ENCODE data around the gene LETM1. TPM values are rescaled to one million over a fixed set of nuclear protein-coding genes. Genes with fewer than 3 reads are reported as not detected.

Gene LETM1
- total and polyA plus RNA-seq, 2 of the 13 experiments (the other 11 are each of a cell fraction or from before 2014, with no cell fraction given), result 9.7 to 41.6 TPM

DNA sequence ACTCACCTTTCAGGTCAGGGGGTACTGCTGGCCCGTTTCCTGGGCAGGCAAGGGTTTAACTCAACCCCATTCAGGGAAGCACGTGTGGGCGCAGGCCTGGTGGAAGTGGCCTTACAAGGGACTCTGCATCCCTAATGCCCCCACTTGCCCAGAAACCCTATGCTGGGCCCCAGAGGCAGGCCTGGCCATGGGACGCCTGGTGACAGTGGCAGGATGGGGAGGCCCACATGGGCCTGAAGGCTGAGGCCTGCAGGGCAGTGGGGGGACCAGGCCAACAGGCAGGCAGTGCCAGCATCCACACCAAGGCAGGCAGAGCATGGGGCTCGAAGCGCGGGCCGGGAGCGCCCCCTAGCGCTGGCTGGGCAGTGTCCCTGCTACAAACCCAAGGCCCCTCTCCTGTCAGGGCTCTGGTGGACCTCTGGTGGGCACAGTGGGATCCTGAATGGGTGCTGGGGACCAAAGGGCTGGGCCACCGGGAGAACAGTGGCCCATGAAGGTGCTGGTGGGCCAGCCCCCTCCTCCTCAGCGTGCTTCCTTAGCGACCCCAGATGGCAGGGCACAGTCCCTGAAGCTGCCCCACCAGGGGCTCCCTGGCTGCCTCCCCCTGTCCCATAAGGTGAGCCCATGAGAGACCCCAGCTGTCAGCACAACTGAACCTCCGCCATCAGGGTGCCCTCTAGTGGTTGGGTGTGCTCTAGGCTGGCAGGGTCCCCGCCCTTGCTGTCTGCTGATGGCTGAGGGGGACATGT is 46.0 kb downstream of the LETM1 start (continued):
- TF ChIP-seq, protein P1, sequence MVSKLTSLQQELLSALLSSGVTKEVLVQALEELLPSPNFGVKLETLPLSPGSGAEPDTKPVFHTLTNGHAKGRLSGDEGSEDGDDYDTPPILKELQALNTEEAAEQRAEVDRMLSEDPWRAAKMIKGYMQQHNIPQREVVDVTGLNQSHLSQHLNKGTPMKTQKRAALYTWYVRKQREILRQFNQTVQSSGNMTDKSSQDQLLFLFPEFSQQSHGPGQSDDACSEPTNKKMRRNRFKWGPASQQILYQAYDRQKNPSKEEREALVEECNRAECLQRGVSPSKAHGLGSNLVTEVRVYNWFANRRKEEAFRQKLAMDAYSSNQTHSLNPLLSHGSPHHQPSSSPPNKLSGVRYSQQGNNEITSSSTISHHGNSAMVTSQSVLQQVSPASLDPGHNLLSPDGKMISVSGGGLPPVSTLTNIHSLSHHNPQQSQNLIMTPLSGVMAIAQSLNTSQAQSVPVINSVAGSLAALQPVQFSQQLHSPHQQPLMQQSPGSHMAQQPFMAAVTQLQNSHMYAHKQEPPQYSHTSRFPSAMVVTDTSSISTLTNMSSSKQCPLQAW (CRISPR knock-in tag; IDR thresholded peaks at IDR 0.05), result peak; percentile 59
- TF ChIP-seq, protein P2, sequence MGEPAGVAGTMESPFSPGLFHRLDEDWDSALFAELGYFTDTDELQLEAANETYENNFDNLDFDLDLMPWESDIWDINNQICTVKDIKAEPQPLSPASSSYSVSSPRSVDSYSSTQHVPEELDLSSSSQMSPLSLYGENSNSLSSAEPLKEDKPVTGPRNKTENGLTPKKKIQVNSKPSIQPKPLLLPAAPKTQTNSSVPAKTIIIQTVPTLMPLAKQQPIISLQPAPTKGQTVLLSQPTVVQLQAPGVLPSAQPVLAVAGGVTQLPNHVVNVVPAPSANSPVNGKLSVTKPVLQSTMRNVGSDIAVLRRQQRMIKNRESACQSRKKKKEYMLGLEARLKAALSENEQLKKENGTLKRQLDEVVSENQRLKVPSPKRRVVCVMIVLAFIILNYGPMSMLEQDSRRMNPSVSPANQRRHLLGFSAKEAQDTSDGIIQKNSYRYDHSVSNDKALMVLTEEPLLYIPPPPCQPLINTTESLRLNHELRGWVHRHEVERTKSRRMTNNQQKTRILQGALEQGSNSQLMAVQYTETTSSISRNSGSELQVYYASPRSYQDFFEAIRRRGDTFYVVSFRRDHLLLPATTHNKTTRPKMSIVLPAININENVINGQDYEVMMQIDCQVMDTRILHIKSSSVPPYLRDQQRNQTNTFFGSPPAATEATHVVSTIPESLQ (CRISPR knock-in tag; conservative IDR thresholded peaks at IDR 0.05), result no peak
- TF ChIP-seq CENPT (CRISPR knock-in tag; IDR thresholded peaks at IDR 0.05; ENCODE audit: low read depth), result no peak
- TF ChIP-seq, protein P3, sequence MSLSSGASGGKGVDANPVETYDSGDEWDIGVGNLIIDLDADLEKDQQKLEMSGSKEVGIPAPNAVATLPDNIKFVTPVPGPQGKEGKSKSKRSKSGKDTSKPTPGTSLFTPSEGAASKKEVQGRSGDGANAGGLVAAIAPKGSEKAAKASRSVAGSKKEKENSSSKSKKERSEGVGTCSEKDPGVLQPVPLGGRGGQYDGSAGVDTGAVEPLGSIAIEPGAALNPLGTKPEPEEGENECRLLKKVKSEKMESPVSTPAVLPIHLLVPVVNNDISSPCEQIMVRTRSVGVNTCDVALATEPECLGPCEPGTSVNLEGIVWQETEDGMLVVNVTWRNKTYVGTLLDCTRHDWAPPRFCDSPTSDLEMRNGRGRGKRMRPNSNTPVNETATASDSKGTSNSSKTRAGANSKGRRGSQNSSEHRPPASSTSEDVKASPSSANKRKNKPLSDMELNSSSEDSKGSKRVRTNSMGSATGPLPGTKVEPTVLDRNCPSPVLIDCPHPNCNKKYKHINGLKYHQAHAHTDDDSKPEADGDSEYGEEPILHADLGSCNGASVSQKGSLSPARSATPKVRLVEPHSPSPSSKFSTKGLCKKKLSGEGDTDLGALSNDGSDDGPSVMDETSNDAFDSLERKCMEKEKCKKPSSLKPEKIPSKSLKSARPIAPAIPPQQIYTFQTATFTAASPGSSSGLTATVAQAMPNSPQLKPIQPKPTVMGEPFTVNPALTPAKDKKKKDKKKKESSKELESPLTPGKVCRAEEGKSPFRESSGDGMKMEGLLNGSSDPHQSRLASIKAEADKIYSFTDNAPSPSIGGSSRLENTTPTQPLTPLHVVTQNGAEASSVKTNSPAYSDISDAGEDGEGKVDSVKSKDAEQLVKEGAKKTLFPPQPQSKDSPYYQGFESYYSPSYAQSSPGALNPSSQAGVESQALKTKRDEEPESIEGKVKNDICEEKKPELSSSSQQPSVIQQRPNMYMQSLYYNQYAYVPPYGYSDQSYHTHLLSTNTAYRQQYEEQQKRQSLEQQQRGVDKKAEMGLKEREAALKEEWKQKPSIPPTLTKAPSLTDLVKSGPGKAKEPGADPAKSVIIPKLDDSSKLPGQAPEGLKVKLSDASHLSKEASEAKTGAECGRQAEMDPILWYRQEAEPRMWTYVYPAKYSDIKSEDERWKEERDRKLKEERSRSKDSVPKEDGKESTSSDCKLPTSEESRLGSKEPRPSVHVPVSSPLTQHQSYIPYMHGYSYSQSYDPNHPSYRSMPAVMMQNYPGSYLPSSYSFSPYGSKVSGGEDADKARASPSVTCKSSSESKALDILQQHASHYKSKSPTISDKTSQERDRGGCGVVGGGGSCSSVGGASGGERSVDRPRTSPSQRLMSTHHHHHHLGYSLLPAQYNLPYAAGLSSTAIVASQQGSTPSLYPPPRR (CRISPR knock-in tag; IDR thresholded peaks at IDR 0.05; ENCODE audit: borderline replicate concordance), result peak; percentile 52
- TF ChIP-seq, protein P4, sequence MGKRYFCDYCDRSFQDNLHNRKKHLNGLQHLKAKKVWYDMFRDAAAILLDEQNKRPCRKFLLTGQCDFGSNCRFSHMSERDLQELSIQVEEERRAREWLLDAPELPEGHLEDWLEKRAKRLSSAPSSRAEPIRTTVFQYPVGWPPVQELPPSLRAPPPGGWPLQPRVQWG (CRISPR knock-in tag; IDR thresholded peaks at IDR 0.05; ENCODE audit: borderline replicate concordance, low read depth), result 0 out of 2 replicates have a peak, but pooled peaks have one; percentile 85
- no peak for TF ChIP-seq ZNF577 (CRISPR knock-in tag; IDR thresholded peaks at IDR 0.05; ENCODE audit: borderline replicate concordance, low read depth)
- TF ChIP-seq, protein P5, sequence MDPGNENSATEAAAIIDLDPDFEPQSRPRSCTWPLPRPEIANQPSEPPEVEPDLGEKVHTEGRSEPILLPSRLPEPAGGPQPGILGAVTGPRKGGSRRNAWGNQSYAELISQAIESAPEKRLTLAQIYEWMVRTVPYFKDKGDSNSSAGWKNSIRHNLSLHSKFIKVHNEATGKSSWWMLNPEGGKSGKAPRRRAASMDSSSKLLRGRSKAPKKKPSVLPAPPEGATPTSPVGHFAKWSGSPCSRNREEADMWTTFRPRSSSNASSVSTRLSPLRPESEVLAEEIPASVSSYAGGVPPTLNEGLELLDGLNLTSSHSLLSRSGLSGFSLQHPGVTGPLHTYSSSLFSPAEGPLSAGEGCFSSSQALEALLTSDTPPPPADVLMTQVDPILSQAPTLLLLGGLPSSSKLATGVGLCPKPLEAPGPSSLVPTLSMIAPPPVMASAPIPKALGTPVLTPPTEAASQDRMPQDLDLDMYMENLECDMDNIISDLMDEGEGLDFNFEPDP (CRISPR knock-in tag; conservative IDR thresholded peaks at IDR 0.05), result no peak
- TF ChIP-seq MED1 (CRISPR knock-in tag; IDR thresholded peaks at IDR 0.05), result peak; percentile 54; the same call in 1 of the 2 replicates
- TF ChIP-seq SMAD3 (CRISPR knock-in tag; IDR thresholded peaks at IDR 0.05), result peak; percentile 57
- TF ChIP-seq ETV6 (CRISPR knock-in tag; conservative IDR thresholded peaks at IDR 0.05), result no peak
- TF ChIP-seq, protein P6, sequence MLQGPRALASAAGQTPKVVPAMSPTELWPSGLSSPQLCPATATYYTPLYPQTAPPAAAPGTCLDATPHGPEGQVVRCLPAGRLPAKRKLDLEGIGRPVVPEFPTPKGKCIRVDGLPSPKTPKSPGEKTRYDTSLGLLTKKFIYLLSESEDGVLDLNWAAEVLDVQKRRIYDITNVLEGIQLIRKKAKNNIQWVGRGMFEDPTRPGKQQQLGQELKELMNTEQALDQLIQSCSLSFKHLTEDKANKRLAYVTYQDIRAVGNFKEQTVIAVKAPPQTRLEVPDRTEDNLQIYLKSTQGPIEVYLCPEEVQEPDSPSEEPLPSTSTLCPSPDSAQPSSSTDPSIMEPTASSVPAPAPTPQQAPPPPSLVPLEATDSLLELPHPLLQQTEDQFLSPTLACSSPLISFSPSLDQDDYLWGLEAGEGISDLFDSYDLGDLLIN (CRISPR knock-in tag; IDR thresholded peaks at IDR 0.05; ENCODE audit: borderline replicate concordance), result no peak
- 0 out of 2 replicates have a peak, but pooled peaks have one; percentile 6 for TF ChIP-seq JUN (CRISPR knock-in tag; IDR thresholded peaks at IDR 0.05)
- no peak for TF ChIP-seq CBX1 (IDR thresholded peaks at IDR 0.05; ENCODE audit: low read depth)
- no peak for TF ChIP-seq IKZF4 (CRISPR knock-in tag; IDR thresholded peaks at IDR 0.05; ENCODE audit: borderline replicate concordance, low read depth, not compliant biosample characterization)
- TF ChIP-seq HOXA9 (CRISPR knock-in tag; IDR thresholded peaks at IDR 0.05; ENCODE audit: borderline replicate concordance), result no peak
